Stimulated activated CD4-positive, alpha-beta T cell treated with anti-CD3 and anti-CD28 coated beads, Interleukin-1b, Interleukin-23, amount 100 ng/mL, for 4 hours (primary cell): ENCODE data around the gene SEPTIN10.
"Not testable (repeated sequence)": the region's sequence is repeated elsewhere in the genome, so short reads cannot be mapped to it uniquely, and the experiment has no call there.

ENCODE experiments used
- DNase-seq, 2 donors: peaks; one replicate each; pipeline ENCODE4 v3.0.0-alpha.2; 2020; ENCODE audit warnings: low read depth in 2 of 2

SEPTIN10 gene

DNA sequence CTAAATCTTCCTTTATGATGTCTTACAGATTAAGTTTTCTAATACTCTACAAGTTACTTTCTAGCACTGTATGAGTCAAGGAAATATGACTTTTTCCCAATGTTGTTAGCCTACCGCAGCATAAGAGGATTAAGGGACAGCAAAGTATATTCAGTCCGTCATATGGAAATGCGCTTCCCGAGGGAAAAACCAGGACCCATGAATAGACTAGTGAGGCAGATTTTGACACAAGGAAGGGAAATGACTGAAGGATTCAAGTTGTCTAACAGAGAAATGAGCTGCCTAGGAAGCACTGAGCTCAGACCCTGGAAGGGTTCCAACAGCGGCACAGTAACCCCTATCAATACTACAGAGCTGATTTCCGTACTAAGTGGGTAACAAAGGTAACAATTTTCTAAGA is 12.0 kb downstream of the SEPTIN10 start:
- no peak for DNase-seq

DNA sequence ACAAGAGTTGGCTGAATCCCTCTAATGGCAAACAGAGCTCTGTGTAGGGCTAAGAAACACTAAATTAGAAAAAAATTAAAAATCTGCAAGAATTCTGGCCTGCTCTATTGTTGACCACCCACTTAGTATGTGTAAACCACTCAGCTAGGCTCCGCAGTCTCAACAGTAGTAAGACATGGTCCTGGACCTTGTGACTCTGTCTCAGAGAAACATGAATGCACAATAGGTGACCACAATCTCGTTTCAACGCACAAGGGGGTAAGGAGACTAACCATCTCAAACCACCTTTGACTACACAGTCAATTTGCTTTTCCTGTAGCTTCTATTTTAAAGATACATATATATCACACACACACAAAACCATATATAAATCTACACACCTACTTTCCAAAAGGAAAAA is 16.5 kb downstream of the SEPTIN10 start:
- DNase-seq, result no peak

GRCh38 chr2:109595644-109596043 is 18.1 kb downstream of the SEPTIN10 start:
- DNase-seq, result no peak

DNA sequence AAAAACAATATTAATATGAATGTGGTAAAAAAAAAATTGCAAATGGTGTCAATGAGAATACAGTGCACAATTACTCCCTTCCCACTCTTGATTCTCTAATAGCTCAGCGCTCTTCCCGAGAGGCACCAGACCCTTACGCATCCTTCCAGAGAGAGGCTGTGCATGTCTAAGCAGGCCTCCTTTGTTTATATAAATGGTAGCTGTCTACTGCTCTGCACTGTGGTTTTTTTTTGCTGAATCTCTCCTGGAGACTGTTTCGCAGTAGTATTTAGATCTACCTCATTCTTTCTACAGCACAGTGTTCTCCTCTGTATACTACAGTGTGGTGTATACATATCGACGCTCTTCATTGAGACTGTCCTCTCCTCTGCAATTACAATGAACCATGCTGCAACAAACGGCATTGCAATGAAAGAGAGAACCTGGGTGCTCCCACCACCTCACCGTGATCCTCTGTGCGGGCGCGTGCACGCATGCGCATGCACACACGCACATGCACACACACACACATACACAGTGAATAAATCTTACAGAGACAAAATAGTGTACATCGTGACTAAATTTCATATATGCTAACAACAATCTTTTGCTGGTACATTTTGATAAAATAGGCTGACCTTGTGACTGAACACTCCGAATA is 19.4 kb downstream of the SEPTIN10 start:
- DNase-seq, result no peak

DNA sequence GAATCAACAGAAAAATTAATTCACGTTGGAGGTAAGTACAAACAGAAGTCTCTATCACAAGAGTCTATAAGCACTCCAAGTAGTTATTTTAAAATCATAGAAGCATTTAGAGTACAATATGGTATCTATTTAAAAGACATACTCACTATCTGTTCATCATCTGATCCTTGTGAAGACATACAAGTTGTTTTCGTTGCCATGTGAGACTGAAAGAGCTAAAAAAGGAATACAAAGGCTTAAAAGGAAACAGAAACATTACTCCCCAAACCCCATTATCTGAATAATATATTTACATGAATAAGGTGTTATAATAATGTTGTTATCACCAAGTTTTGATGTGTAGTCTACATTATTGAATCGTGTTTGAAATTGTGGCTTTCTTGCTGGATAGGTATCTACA is 20.9 kb downstream of the SEPTIN10 start:
- DNase-seq, result no peak

- no peak for DNase-seq
Observed at GRCh38 chr2:109591206-109591605, 22.6 kb downstream of the SEPTIN10 start.

- DNase-seq, result no peak
Observed at GRCh38 chr2:109586687-109587086, 27.1 kb downstream of the SEPTIN10 start.

DNA sequence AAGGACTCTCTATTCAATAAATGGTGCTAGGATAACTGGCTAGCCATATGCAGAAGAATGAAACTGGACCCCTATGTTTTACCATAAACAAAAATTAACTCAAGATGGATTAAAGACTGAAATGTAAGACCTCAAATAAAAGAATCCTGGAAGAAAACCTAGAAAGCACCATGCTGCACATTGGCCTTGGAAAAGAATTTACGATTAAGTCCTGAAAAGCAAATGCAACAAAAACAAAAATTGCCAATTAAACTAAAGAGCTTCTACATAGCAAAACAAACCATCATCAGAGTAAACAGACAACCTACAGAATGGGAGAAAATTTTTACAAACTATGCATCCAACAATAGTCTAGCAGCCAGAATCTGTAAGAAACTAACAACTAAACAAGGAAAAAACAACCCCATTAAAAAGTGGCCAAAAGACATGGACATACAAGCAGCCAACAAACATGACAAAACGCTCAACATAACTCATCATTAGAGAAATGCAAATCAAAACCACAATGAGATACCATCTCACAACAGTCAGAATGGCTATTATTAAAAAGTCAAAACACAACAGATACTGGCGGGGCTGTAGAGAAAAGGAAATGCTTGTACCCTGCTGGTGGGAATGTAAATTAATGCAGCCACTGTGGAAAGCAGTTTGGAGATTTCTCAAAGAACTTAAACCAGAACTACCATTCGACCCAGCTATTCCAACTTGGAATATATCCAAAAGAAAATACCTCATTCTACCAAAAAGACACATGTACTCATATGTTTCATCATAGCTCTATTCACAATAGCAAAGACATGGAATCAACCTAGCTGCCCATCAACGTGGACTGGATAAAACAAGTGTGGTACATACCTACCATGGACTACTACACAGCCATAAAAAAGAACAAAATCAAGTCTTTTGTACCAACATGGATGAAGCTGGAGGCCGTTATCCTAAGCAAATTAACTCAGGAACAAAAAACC is 30.6 kb downstream of the SEPTIN10 start:
- DNase-seq, result no peak

- DNase-seq, result not testable (repeated sequence)
Observed at GRCh38 chr2:109577630-109578029, 36.1 kb downstream of the SEPTIN10 start.

- DNase-seq, result no peak
Observed at GRCh38 chr2:109575373-109575772, 38.4 kb downstream of the SEPTIN10 start.

- no peak for DNase-seq
Observed at GRCh38 chr2:109563980-109564550, 49.7 kb downstream of the SEPTIN10 start.

DNA sequence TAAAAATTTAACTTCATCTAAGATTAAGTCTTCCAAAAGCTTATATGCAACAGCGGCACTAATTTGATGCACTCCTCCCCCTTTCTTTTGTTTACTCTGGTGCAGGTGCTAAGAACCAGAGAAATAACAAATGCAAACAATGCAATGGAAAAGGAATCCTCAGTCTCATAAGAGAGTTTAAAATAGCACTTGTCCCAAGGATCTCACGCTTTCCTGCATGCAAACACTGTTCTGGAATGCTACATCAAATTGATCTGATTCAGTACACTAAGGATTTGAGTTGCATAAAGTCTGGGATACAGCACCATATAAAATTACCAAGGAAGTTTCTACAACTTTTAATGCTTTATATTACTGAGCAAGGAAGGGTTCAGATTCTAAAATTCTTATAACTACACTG is 50.5 kb downstream of the SEPTIN10 start:
- no peak for DNase-seq

GRCh38 chr2:109562421-109562820 is 51.3 kb downstream of the SEPTIN10 start:
- DNase-seq, result no peak

GRCh38 chr2:109560265-109560664 is 53.5 kb downstream of the SEPTIN10 start:
- DNase-seq, result no peak

DNA sequence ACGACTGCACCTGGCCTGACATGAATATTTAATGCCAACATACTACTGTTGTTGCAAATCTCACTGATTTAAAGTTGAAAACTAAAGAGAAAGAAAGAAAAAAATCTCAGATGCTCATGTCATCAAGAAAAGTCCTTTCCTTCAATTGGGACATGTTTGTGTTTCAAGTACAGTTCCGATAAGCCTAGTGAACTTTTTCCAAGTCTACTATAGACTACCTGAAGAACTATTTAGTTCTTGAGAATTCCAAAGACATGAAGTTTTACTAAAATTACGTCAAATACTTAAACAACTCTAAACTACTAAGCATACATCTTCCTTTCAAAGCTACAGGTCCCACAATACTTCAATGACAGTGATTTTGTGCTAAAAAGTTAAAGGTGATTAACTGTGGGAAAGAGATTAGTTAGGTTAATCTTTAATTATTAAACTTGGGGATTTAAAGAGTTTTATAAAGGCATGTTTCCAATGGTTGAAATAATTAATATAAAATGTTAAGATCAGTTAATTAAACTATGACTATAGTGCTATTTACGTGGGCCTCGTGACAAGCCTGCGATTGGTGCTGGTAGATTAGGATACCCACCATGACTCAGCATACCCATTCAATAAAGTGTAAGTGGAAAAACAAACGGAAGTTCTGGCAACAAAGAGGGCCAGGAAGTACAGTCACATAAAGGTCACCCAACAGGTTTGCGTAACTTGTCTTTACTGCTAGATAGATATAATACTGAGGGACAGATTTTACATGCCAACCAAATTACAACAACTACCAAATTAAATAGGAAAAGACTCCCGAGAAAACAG is 55.5 kb downstream of the SEPTIN10 start:
- no peak for DNase-seq

DNA sequence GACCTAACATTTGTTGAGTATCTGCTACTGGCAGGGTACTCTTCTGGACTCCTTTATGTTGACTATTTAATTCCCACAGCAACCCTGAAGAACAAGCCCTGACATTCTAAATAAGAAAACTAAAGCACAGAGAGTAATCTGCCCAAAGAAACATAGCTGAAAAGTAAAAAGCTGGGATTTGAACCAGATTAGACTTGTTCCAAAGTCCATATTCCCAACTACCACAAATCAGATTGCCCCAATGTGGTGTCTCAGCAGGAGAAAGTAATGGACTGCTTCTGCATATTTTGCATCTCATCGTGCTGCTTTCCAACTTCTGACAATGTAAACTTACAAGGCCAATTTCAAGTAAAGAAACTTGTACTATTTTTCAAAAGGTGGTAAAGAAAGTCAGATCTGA is 56.5 kb downstream of the SEPTIN10 start:
- DNase-seq, result no peak

DNA sequence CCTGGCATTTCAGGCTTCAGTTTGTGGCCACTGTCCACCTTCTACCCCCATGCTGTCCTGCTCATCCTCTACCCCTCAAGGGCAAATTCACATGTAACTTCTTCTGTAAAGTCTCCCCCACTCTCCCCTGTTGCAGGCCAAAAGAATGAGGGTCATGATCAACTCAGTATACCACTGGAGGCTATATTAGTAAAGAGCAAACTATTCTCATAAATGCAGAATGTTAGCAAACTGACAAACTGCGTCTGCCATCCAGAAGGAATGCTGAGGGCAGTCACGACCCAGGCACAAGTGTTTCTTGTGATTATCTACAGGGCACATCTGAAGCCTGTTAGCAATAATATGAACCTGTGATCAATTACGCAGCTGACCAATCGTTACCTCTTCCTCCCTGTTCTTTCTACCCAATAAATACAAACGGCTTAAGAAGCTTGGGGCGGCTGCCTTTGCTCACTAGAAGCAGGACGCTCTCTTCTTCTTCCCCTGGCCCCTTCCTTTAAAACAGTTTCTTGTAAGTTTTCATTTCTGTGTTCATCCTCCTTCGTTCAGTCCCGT is 58.3 kb downstream of the SEPTIN10 start:
- no peak for DNase-seq

DNA sequence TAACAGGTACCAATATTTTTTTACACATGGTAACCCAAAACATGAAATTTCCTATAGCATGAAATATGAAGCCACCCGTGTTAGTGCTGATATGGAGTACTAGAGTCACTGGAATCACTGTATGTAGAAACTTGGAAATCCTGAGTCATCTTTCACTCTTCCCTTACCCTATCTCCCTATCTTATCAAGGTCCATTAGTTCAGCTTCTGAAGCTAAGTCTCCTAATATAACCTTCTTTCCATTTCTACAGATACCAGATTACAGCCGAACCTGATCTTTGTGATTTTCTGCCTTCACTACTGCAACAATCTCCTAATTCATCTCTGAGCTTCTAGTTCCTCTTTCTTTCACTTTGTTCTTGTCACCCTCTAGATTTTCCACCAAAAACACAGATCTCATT is 59.0 kb downstream of the SEPTIN10 start:
- no peak for DNase-seq

DNA sequence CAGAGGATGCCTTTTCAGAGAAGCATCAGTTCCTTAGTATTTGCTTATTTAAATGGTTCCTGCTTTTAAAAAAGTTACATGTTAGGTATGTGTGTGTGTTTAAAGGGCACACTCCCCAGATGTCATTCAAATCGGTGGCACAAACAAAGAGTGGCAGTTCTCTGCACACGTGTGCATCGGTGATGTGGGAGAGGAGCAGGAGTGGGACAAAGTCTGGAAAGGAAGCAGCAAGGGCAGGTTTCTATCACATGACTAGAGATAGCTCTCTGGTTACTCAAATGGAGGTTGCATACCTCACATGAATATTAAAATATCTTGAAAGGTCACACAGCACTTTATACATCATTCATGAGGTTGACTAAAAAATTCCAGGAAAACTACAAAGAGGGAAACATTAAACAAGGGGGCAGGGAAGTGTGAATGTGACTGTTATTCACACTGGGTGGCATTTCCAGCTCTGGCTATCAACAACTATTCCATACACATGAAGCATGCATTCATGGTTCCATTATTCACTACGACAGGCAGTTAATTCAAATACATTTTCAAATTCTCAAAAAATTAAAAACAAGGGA is 64.7 kb downstream of the SEPTIN10 start:
- DNase-seq, result no peak

- no peak for DNase-seq
Observed at GRCh38 chr2:109547280-109547679, 66.5 kb downstream of the SEPTIN10 start.
